HG03378 (cell line): ENCODE results near the gene BST2.

Experiments
- ATAC-seq: cut with Tn5 transposase; IDR thresholded peaks from one replicate; pipeline ENCODE4 v1.9.1; 2021; ENCODE audit warnings: mild to moderate bottlenecking, moderate library complexity; ENCODE audit not compliant: unreplicated experiment

Gene BST2

DNA sequence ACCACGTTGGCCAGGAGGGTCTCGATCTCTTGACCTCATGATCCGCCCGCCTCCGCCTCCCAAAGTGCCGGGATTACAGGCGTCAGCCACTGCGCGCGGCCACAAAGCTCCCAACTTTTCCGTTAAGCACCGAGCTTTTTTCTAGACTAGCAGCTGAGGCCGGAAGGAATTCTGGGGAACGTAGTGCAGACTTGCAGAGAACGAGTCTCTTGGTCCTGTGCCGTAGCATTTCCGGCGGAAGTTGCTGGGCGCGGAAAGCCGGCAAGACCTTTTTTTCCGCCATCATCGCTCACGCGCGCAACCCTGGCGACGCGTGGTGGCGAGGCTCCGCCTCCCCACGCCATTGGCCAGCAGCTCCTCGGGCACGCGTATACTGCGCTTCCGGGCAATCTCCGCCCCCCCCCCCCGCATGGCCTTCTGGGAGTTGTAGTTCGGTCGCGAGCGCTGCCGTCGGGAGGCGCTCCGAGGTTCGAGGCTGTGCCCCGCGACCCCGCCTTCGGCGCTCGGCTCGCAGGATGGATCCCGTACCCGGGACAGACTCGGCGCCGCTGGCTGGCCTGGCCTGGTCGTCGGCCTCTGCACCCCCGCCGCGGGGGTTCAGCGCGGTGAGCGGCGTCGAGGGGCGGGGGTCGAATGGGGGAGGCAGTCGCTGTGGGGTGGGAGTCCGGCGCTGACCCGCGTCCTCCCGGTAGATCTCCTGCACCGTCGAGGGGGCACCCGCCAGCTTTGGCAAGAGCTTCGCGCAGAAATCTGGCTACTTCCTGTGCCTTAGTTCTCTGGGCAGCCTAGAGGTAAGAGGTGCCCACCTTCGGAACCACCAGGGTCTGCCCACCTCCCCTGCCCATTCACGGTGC is 14.4 kb upstream of the BST2 start, which contains the start of gene MVB12A:
MVB12A (plus strand) TSS at position 427 of the 854 bp plus-strand sequence; CDS start at position 516, 89 bp downstream.
- ATAC-seq: peak; percentile 79

DNA sequence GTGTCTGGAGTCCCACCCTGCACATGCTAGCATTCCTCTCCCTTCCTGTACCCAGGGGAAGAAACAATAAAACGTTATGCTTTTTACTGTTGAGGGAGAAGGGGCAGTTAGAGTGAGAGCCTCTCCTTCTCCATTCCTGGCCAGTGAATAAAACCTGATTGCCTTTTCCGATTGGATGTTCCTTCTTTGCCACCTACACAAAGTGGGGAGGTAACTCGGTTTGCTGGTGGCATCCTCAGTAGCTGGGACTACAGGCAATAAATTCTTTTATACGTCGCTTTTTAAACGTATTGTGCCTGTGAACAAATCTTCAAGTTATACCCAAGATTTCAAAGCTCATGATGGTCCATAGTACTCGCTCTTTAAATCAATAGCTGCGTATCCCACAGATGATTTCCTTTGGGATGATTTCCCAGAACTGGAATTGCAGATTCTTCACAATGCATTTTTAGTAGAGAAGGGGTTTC is 13.8 kb upstream of the BST2 start:
- no peak for ATAC-seq

DNA sequence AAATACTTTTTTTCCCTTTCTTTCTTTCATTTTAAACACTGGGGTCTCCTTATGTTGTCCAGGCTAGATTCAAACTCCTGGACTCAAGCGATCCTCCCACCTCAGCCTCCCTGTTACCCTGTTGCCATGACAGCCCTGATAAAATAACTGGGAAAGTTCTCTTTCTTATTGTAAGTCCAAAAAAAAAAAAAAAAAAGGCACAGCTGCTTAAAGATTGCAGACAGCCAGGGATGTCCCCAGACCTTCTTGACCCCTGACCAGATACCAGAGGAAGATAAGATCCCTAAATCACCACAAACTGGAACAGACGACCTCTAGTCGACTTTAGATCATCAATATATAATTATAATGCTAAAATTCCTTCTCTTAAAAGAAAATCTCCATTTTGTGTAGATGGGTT is 13.3 kb upstream of the BST2 start:
- ATAC-seq: no peak

DNA sequence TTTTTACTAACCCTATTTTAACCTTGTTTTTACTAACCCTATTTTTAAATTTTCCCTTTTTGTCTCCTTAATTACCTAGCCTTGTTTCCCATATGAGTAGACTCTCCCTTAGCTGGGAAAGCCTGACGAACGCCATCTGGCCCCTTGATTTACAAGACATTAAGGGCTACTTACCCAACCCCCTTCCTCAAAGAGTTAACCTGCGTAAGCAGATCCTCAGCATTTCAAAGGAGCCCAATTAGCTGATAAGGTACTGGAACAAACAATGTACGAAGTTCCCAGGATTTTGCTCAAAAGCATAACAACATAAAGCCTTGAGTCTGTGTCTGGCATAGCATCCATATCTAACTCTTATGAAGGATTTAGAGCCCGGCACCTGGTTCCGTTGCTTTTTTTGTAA is 9.7 kb upstream of the BST2 start:
- ATAC-seq: no peak

DNA sequence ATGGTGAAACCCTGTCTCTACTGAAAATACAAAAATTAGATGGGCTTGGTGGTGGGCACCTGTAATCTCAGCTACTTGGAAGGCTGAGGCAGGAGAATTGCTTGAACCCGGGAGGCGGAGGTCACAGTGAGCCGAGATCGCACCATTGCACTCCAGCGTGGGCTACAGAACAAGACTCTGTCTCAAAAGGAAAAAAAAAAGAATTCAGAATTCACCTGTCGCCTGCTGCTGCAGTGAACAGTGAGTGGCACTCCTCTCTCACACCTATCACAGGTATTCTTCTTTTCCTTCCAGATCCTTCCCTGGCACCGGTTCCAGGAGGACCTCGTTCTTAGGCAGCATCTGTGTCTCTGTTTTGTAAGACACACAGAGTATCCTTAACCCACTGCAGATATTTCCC is 8.7 kb upstream of the BST2 start:
- no peak for ATAC-seq

DNA sequence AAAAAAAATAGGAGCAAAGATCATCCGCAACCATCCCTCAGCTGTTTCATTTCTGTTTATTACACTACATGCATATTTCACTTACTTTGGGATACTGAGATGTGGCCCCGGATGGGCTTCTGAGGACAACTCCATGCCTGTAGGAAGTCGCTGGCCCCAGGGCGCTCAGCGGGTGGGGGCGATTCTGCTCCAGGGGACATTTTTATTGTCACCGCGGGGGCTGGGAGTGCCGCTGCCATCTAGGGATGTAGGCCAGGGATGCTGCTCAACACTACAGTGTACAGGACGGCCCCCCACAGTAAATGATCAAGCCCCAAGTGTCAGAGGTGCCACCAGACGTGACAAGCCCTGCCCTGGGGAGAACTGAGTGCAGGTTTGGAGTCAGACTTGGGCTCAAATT is 6.4 kb upstream of the BST2 start:
- no peak for ATAC-seq

DNA sequence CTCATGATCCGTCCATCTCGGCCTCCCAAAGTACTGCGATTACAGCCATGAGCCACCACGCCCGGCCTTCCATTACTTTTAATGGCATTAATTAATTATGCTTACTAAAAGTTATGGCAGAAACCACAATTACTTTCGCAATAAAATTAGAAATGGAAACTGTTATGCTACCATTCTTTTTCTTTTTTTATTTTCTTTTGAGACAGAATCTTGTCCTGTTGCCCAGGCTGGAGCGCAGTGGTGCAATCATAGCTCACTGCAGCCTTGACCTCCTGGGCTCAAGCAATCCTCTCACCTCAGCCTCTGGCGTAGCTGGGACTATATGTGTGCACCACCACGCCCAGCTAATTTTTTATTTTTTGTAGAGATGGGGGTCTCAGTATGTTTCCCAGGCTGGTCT is 4.6 kb upstream of the BST2 start:
- no peak for ATAC-seq

DNA sequence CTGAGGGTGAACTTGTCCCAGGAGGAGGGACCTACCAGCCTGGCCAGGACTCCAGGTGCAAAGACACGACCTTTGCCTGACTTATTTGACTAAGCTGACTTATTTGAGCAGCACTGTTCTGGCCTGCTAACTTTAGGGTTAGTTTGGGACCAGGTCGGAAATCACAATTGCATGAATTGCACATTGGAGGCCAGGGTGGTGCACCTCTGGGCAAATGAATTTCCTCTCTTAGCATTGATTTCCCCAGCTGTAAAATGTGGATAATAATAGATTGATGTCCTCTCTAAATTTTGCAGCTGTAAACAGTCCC is 1.4 kb upstream of the BST2 start:
- ATAC-seq: no peak

DNA sequence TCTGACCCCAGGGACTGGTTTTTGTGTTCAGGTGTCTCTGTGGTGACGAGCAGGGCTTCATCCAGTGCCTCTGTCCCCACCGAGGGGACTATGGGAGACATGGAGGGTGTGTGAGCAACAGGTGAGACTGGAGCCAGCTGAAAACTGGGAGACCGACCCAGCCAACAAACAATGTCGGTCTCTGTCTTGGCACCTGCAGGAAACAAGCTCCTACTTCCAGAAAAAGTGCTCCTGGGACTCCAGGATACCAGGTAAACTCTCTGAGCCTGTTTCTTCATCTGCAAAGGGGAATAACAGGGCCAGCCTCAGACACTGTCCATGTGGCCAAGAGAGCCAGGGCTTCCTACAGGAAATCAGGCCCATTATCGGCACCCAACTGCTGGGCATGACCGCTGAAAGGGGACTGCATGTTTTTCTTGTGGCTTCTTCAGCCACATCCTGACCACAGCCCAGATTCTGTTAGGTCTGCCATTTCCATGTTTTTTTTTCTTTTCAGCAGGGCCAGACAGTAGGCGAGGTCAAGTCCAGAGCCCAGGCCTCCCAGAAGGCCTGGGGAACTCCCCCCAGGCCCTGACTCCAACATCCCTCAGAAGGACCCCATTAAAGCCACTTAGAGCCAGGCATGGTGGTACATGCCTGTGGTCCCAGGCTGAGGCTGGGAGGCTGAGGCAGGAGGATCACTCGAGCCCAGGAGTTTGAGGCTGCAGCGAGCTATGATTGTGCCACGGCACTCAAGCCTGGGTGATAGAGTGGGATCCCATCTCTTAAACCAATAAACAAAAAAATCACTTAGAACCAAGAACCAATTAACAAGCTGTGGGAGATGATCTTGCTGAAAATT is 836 bp upstream of the BST2 start:
- peak; percentile 3 for ATAC-seq

DNA sequence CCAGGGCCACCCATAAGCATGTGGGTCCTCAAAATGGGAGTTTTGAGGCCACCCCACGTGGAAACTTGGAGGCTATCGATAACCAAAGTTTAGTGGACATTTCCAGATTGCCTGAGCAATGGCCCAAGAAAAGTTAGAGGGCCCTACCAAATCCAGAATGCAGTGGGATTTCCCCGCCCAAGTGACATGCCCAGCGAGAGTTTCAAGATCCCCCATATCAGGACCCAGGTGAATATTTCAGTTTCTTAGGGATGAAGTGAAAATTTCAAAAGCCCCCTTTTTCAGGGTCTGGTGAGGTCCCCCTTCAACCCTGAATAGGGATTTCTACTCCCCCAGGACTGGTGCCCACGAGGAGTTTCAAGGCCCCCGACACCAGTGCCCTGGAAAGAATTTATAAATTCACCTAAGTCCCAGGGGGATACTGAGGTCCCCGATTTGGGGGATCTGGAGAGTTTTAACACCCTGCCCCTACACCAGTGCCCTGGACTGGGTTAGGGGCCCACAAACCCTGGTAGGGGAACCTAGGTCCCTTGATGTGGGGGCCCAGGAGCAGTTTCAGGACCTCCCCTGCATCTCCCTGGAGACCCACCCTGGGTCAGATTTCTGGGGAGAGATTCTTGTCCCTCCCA is 695 bp downstream of the BST2 start:
- peak; percentile 23 for ATAC-seq

DNA sequence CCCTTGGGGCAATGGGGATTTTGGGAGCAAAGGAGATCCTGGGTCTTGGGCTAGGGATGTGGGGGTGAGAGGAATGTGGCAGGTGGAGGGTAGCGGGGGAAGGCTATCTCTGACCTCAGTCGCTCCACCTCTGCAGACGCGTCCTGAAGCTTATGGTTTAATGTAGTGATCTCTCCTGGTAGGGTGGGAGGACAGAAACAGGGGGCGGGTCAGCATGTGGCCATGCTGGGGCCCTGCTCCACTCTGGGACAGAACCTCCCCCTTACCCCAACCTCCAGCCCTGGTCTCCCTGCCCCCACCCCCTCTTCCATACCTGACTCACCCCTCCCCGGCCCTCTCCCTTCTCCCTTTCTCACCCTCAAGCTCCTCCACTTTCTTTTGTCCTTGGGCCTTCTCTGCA is 1.4 kb downstream of the BST2 start:
- no peak for ATAC-seq

DNA sequence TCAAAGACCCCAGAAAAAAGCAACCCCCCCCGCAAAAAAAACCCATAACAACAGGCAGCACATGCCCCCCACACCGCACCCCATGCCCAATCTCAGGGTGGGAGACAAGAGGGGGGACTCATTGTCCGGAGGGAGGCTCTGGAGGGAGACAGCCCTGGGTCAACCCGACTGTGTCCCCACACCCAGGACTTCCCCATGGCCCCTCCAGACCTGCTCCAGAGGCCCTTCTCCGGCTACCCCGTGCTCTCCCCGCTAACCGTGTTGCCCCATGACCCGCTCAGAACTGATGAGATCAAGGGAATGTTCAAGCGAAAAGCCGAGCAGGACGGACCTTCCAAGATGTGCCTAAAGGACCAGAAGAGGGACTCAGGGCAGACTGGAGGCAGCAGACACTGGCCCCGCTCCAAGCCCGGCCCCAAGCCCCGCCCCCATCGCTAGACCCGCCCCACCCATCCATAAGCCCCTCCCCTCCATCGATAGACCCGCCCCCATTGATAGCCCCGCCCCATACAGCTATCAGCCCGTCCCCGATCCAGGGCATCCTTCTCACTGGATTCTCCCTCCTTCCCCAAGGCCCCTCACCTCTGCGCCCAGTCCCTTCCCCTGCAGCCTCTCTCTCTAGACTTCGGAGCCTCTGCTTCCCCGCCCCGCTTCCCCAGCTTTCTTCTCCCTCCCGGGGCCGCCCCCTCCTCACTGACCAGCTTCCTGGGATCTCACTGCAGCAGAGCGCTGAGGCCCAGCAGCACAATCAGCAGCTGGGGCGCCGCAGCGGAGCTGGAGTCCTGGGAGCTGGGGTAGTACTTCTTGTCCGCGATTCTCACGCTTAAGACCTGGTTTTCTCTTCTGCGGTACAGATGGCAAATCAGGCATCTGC is 2.2 kb downstream of the BST2 start:
- no peak for ATAC-seq

DNA sequence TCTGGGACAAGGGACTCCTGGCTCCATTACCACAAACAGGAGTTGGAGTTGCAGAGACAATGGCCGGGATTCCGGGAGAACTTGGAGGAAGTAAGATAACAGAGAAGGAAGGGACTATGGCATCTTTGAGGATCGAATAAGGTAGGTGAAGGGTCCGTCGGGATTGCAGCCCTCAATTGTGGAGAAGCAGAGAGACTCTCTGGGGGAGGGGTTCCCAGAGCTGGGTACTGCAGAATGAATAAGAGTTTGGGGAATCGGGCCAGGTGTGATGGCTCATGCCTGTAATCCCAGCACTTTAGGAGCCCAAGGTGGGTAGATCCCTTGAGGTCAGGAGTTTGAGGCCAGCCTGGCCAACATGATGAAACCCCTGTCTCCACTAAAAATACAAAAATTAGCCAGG is 3.8 kb downstream of the BST2 start:
- no peak for ATAC-seq

DNA sequence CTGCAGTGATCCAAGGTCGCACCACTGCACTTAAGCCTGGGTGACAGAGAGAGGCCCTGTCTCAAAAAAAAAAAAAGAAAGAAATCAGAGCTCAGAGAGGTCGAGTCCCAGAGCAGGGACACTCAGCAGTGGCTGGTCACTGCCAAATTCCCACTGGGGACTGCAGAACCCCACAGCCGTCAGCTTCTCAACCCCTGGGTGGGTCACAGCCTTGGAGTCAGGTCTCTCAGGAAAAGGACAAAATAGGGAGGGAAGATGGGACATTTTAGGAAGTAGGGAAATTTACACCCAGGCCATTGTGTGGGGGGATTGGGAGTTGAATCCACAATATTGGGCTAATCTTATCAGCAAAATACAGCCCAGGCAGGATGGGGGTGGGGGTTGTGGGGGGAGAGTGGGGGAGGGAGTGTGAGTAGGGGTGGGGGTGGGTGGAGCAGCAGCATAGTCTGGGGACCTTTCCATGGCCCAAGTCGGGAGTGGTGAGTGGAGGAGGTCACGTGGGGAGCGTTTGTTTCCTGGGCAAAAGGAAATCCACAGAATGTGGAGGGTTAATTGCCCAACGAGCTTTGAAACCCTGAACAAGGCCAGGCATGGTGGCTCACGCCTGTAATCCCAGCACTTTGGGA is 6.4 kb downstream of the BST2 start:
- ATAC-seq: no peak

DNA sequence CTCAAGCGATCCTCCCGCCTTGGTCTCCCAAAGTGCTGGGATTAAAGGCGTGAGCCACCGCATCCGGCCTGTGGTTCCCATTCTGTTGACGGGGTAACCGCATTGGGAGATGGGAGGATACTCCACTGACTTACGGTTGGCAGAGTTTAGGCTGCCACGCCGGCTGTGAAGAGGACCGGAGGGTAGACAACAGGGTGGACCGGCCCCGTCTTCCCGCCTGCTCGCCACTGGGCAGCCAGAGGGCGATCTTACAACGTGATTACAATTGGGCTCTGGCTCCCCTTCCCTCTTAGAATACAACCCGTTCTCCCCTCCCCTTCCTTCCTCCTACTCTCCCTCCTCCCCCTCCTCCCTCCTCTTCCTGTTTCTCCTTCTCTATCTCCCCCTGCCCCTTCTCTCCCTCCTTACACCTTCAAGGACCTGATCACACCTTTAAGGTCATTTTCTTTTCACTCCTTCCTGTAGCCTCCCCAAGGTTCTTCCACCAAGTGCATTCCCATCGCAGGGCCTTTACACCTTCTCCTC is 10.5 kb downstream of the BST2 start:
- no peak for ATAC-seq

DNA sequence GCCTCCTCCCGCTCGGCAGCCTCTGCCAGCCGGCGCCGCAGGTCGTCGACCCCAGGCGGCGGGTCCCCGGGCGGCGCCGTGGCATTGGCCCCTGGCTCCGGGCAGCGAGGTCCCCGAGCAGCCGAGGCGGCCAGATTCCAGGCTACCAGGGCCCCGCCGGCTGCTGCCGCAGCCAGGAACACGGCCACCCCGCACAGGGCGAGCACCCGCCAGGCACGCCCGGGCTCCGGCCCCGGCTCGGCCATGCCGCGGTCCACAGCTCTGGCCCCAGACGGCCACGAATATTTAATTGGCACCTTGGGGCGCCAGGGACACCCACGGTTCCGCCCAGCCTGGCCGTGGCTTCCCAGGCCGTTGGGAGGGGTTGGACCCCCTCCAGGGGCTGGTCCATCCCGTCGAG is 11.5 kb downstream of the BST2 start, which contains the start of gene CCDC194:
CCDC194 (minus strand) TSS at position 283 of the 400 bp plus-strand sequence; CDS start at position 245, 38 bp downstream.
- ATAC-seq: no peak

DNA sequence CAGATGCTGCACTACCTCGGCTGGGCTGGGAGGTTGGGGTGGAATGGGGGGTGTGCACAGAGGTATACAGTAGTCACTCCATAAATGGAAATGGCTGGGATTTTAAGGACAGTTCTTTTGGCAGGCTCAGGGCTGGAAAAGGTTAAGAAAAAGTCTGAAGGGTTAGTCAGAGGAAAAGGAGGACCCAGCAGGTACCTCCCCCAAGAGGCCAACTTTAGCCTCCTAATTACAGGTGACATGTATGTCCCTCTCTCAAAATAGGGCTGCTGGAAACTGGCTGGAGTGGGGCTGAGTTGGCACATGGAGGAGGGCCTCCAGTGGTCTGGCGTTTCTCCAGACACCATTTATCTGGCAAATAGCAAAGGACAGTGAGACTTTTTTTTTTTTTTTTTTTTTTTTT is 12.4 kb downstream of the BST2 start:
- no peak for ATAC-seq

DNA sequence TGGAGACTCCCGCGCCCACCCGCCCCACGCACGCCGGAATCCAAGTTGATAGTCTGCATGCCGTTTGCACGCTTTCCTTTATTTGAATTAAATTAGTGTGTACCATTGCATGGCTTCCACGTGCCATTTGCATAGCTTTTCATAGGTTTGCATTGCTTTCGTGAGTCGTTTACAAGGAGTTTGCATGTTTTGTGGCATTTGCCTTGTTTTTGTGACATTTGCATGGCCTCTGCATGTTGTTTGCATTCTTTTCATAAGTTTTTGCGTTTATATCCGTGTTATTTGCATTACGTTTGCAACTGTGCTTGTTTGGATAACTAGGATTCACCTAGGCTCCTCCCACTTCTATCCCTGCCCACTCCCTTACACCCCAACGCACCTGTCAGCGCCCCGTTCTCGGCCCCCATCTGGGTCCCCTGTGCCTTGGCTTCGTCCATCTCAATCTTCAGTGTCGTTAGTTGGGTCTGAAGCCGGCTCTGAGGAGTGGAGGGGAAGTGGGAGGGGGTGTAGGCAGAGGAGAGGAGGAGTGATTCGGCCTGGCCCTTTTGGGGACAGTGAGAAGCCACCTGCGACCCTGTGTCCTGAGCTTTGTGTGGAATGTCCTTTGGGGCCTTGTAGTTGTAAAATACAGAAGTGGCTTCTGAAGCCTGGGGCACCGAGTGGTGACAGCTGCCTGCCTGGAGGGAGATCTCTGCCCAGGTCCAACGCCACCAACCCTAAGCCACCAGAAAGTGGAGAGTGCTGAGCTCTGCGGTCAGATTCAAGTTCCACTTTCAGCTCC is 13.9 kb downstream of the BST2 start:
- ATAC-seq: peak; percentile 18
